Subcutaneous adipose tissue (tissue), 4 donors: ENCODE data around the gene FAM204A. TPM values are rescaled to one million over a fixed set of nuclear protein-coding genes. Genes with fewer than 3 reads are reported as not detected.

Experiments used
- CTCF ChIP-seq: fragments of 450-650 bp; IDR thresholded peaks from one replicate; pipeline ENCODE4 v1.5.1; 2016; ENCODE audit warnings: low read depth, mild to moderate bottlenecking, control low read depth, antibody characterized with exemption, moderate library complexity
- total RNA-seq, 4 donors: library from RNA; depleted of rRNA; stranded (reverse); fragments of >200 nt; gene quantifications; one replicate each; pipeline ENCODE4 v1.1.0, GENCODE V29; 2016

The FAM204A gene
- total RNA-seq, 4 donors from 2014 or later, result 57.4 to 90.9 (median 63.4) TPM

GRCh38 chr10:118365702-118366101, 23.6 kb upstream of the FAM204A start:
- no peak for TF ChIP-seq CTCF

GRCh38 chr10:118362103-118362502, 20.0 kb upstream of the FAM204A start:
- no peak for TF ChIP-seq CTCF

GRCh38 chr10:118358327-118358726, 16.2 kb upstream of the FAM204A start:
- no peak for TF ChIP-seq CTCF

GRCh38 chr10:118357841-118358240, 15.7 kb upstream of the FAM204A start:
- TF ChIP-seq CTCF, result no peak

GRCh38 chr10:118356628-118357027, 14.5 kb upstream of the FAM204A start:
- no peak for TF ChIP-seq CTCF

GRCh38 chr10:118355234-118355633, 13.1 kb upstream of the FAM204A start:
- TF ChIP-seq CTCF, result no peak

GRCh38 chr10:118349235-118349634, 7.1 kb upstream of the FAM204A start:
- TF ChIP-seq CTCF, result no peak
